ENCODE results near the gene TTLL5. TPM values are rescaled to one million over a fixed set of nuclear protein-coding genes. Genes with fewer than 3 reads are reported as not detected.

The TTLL5 gene
- total and polyA plus RNA-seq, 9 of the 15 experiments (the other 6 are each of a cell fraction or from before 2014, with no cell fraction given), result 4.1 to 18.9 (median 12.6) TPM

DNA sequence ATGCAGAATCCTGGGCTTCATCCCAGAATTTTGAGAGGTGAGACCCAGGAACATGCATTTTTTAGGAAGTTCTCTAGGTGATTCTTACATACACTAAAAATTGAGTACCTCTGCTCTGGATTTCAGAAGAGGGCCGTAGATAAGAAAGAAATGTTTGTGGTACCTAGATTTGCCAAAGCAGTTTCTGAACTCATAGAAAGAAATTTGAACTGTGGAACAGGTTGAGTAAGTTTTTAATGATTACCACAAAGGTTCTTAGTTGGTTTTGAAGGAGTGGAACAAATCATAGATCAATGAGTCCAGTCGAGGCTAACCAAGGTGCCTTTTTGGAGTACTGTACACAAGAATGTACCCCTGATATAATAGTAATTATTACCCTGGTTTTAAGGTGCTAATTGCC lies 24.9 kb downstream of the TTLL5 start (continued):
- TF ChIP-seq, protein P1, sequence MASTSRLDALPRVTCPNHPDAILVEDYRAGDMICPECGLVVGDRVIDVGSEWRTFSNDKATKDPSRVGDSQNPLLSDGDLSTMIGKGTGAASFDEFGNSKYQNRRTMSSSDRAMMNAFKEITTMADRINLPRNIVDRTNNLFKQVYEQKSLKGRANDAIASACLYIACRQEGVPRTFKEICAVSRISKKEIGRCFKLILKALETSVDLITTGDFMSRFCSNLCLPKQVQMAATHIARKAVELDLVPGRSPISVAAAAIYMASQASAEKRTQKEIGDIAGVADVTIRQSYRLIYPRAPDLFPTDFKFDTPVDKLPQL (IDR thresholded peaks at IDR 0.05; ENCODE audit: extremely low read depth, insufficient read length), result no peak
- TF ChIP-seq, protein P2, sequence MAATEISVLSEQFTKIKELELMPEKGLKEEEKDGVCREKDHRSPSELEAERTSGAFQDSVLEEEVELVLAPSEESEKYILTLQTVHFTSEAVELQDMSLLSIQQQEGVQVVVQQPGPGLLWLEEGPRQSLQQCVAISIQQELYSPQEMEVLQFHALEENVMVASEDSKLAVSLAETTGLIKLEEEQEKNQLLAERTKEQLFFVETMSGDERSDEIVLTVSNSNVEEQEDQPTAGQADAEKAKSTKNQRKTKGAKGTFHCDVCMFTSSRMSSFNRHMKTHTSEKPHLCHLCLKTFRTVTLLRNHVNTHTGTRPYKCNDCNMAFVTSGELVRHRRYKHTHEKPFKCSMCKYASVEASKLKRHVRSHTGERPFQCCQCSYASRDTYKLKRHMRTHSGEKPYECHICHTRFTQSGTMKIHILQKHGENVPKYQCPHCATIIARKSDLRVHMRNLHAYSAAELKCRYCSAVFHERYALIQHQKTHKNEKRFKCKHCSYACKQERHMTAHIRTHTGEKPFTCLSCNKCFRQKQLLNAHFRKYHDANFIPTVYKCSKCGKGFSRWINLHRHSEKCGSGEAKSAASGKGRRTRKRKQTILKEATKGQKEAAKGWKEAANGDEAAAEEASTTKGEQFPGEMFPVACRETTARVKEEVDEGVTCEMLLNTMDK (IDR thresholded peaks at IDR 0.05; ENCODE audit: borderline replicate concordance, insufficient read depth, low read depth, low read length, poor library complexity, severe bottlenecking), result no peak
- TF ChIP-seq SIN3B (IDR thresholded peaks at IDR 0.05; ENCODE audit: low read depth), result no peak
- no peak for TF ChIP-seq NFYB (IDR thresholded peaks at IDR 0.05; ENCODE audit: extremely low read depth, insufficient read length)
- TF ChIP-seq ARNT (IDR thresholded peaks at IDR 0.05), result no peak
- TF ChIP-seq NEUROD1 (IDR thresholded peaks at IDR 0.05; ENCODE audit: borderline replicate concordance, low read depth, low read length, partially characterized antibody), result no peak
- no peak for TF ChIP-seq NR3C1 (CRISPR knock-in tag; IDR thresholded peaks at IDR 0.05)

DNA sequence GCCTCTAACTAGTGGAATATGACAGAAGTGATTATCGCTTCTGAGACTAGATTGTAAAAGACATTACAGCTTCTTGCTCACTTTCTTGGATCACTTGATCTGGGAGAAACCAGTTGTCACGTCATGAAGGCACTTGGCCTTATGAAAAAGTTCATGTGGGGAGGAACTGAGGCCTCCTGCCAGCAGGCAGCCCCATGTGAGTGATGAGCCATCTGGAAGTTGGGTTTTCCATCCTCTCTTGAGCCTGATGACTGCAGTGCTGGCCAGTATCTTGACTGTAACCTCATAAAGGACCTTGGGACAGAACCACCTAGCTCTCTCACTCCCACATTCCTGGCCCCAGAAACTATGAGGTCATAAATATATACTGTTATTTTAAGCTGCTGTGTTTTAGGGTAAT lies 28.0 kb downstream of the TTLL5 start:
- Histone ChIP-seq H3K4me2 (ENCODE audit: insufficient read depth, low read length) (no peak overlapping the region), H3K4me3 (no peak overlapping the region), H3K9me3 (replicated peaks; ENCODE audit: control insufficient read depth, insufficient read depth, low read depth, low read length) (no peaks in the 10 kb centered on the region), H3K27me3 (ENCODE audit: control insufficient read depth in 2 of 2, insufficient read depth in 2 of 2, low read length in 2 of 2) (no peaks in the 10 kb centered on the region), H4K20me1 (replicated peaks; ENCODE audit: control insufficient read depth, insufficient read depth, low read length) (no peaks in the 10 kb centered on the region), H3K9ac (ENCODE audit: insufficient read depth in 1 of 2, low read depth in 2 of 2, low read length in 2 of 2) (no peak overlapping the region), H3K36me3 (ENCODE audit: control insufficient read depth, insufficient read depth, low read length) (peaks cover 18% of the 10 kb centered on the region; the same call in 1 of the 3 replicates), H3K9me1 (ENCODE audit: control insufficient read depth, insufficient read depth, low read length) (no peaks in the 10 kb centered on the region), H3K27ac (ENCODE audit: extremely low read depth, low read depth, low read length) (no peak overlapping the region), H3K79me2 (ENCODE audit: control insufficient read depth, insufficient read depth, low read length) (no peaks in the 10 kb centered on the region), H2AFZ (ENCODE audit: low read depth, low read length) (no peak overlapping the region), H3K4me1 (replicated peaks in 1 of 2; ENCODE audit: control insufficient read depth in 2 of 2, insufficient read depth in 2 of 2, low read length in 2 of 2) (no peaks in the 10 kb centered on the region)
- POLR2A ChIA-PET, result interaction anchor here (0.6 kb wide), 1 partner anchor 1093 kb away, joined by 3 read pairs; no protein-coding TSS in a partner anchor
- intact Hi-C loops (cut with micrococcal nuclease), result no loop called here
- ATAC-seq, result no peak
- in situ Hi-C loops (cut with MboI), result no loop called here
- no peak for FAIRE-seq
- CTCF ChIA-PET (ENCODE audit: low intra/inter-chr PET ratio), result no interaction called here
- 78% methylated on average over 1 of the region's 2 CpGs for WGBS (ENCODE audit: insufficient coverage, low coverage, missing lambda C conversion rate)
- BruUV-seq (replicated peaks), result no TSS peak
- no peak for DNase-seq (ENCODE audit: extremely low read depth in 1 of 4, low spot score in 3 of 4)
- TF ChIP-seq EP300 (IDR thresholded peaks at IDR 0.05; ENCODE audit: low read length) (no peak), SNIP1 (IDR thresholded peaks at IDR 0.05; ENCODE audit: low read depth) (no peak), PHB2 (IDR thresholded peaks at IDR 0.05; ENCODE audit: low read depth) (no peak), TBP (optimal IDR thresholded peaks at IDR 0.05; ENCODE audit: low read depth, low read length) (no peak), NFATC3 (IDR thresholded peaks at IDR 0.05) (no peak), TBL1XR1 (IDR thresholded peaks at IDR 0.05; ENCODE audit: low read length in 2 of 2) (no peak), THRAP3 (IDR thresholded peaks at IDR 0.05; ENCODE audit: borderline replicate concordance) (no peak), ZNF586 (CRISPR knock-in tag; conservative IDR thresholded peaks at IDR 0.05) (no peak), NELFE (IDR thresholded peaks at IDR 0.05; ENCODE audit: insufficient read depth, insufficient read length) (no peak), ZNF3 (CRISPR knock-in tag; IDR thresholded peaks at IDR 0.05) (no peak), DDX20 (tag; IDR thresholded peaks at IDR 0.05; ENCODE audit: low read depth) (no peak)
- TF ChIP-seq, protein P3, sequence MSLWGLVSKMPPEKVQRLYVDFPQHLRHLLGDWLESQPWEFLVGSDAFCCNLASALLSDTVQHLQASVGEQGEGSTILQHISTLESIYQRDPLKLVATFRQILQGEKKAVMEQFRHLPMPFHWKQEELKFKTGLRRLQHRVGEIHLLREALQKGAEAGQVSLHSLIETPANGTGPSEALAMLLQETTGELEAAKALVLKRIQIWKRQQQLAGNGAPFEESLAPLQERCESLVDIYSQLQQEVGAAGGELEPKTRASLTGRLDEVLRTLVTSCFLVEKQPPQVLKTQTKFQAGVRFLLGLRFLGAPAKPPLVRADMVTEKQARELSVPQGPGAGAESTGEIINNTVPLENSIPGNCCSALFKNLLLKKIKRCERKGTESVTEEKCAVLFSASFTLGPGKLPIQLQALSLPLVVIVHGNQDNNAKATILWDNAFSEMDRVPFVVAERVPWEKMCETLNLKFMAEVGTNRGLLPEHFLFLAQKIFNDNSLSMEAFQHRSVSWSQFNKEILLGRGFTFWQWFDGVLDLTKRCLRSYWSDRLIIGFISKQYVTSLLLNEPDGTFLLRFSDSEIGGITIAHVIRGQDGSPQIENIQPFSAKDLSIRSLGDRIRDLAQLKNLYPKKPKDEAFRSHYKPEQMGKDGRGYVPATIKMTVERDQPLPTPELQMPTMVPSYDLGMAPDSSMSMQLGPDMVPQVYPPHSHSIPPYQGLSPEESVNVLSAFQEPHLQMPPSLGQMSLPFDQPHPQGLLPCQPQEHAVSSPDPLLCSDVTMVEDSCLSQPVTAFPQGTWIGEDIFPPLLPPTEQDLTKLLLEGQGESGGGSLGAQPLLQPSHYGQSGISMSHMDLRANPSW (CRISPR knock-in tag; IDR thresholded peaks at IDR 0.05), result no peak
